ENCODE data around the gene EPS15. TPM values are rescaled to one million over a fixed set of nuclear protein-coding genes. Genes with fewer than 3 reads are reported as not detected.

Gene EPS15
- total and polyA plus RNA-seq, 9 of the 15 experiments (the other 6 are each of a cell fraction or from before 2014, with no cell fraction given): 23.1 to 69.0 (median 41.7) TPM

- no peak overlapping the region for H3K27ac ChIP-seq (ENCODE audit: extremely low read depth, low read depth, low read length)
- peaks cover 25% of the 10 kb centered on the region for H3K36me3 ChIP-seq (ENCODE audit: control insufficient read depth, insufficient read depth, low read length)
- H3K27me3 ChIP-seq (ENCODE audit: control insufficient read depth in 2 of 2, insufficient read depth in 2 of 2, low read length in 2 of 2): no peaks in the 10 kb centered on the region
- no peak overlapping the region for H3K4me3 ChIP-seq
- H2AFZ ChIP-seq (ENCODE audit: low read depth, low read length): no peak overlapping the region
- intact Hi-C loops (cut with micrococcal nuclease) (no loop called here), in situ Hi-C loops (cut with MboI) (no loop called here)
- ChIA-PET CTCF (ENCODE audit: low intra/inter-chr PET ratio) (no interaction called here), POLR2A (no interaction called here)
- H3K9ac ChIP-seq (ENCODE audit: insufficient read depth in 1 of 2, low read depth in 2 of 2, low read length in 2 of 2): no peak overlapping the region
- BruUV-seq (replicated peaks): no TSS peak
- no peaks in the 10 kb centered on the region for H3K4me1 ChIP-seq (replicated peaks in 1 of 2; ENCODE audit: control insufficient read depth in 2 of 2, insufficient read depth in 2 of 2, low read length in 2 of 2)
- TF ChIP-seq ZNF316 (IDR thresholded peaks at IDR 0.05) (no peak), NCOA4 (IDR thresholded peaks at IDR 0.05; ENCODE audit: partially characterized antibody) (no peak), EP400 (IDR thresholded peaks at IDR 0.05) (no peak)
- no peaks in the 10 kb centered on the region; the same call in 1 of the 2 replicates for H3K9me3 ChIP-seq (replicated peaks; ENCODE audit: control insufficient read depth, insufficient read depth, low read depth, low read length)
- no peaks in the 10 kb centered on the region for H3K9me1 ChIP-seq (ENCODE audit: control insufficient read depth, insufficient read depth, low read length)
- H3K4me2 ChIP-seq (ENCODE audit: insufficient read depth, low read length): no peak overlapping the region
- DNase-seq (ENCODE audit: extremely low read depth in 1 of 4, low spot score in 3 of 4): no peak
- H4K20me1 ChIP-seq (replicated peaks; ENCODE audit: control insufficient read depth, insufficient read depth, low read length): no peaks in the 10 kb centered on the region
- FAIRE-seq: no peak
- no peaks in the 10 kb centered on the region for H3K79me2 ChIP-seq (ENCODE audit: control insufficient read depth, insufficient read depth, low read length)
- whole genome bisulfite sequencing (ENCODE audit: insufficient coverage, low coverage, missing lambda C conversion rate): 85% methylated on average over 6 of the region's 6 CpGs
- no peak for ATAC-seq
Observed at GRCh38 chr1:51378871-51379270, 140.2 kb downstream of the EPS15 start.

- Histone ChIP-seq H3K27ac (ENCODE audit: extremely low read depth, low read depth, low read length) (no peak overlapping the region), H3K27me3 (ENCODE audit: control insufficient read depth in 2 of 2, insufficient read depth in 2 of 2, low read length in 2 of 2) (no peaks in the 10 kb centered on the region), H3K9me3 (replicated peaks; ENCODE audit: control insufficient read depth, insufficient read depth, low read depth, low read length) (no peaks in the 10 kb centered on the region), H4K20me1 (replicated peaks; ENCODE audit: control insufficient read depth, insufficient read depth, low read length) (no peaks in the 10 kb centered on the region), H3K4me1 (replicated peaks in 1 of 2; ENCODE audit: control insufficient read depth in 2 of 2, insufficient read depth in 2 of 2, low read length in 2 of 2) (no peaks in the 10 kb centered on the region), H3K9me1 (ENCODE audit: control insufficient read depth, insufficient read depth, low read length) (no peaks in the 10 kb centered on the region), H3K36me3 (ENCODE audit: control insufficient read depth, insufficient read depth, low read length) (peaks cover 34% of the 10 kb centered on the region), H3K79me2 (ENCODE audit: control insufficient read depth, insufficient read depth, low read length) (no peaks in the 10 kb centered on the region), H3K4me2 (ENCODE audit: insufficient read depth, low read length) (no peak overlapping the region), H2AFZ (ENCODE audit: low read depth, low read length) (no peak overlapping the region), H3K4me3 (no peak overlapping the region), H3K9ac (ENCODE audit: insufficient read depth in 1 of 2, low read depth in 2 of 2, low read length in 2 of 2) (no peak overlapping the region)
- POLR2A ChIA-PET: no interaction called here
- no TSS peak for BruUV-seq (replicated peaks)
- DNase-seq (ENCODE audit: extremely low read depth in 1 of 4, low spot score in 3 of 4) (no peak), FAIRE-seq (no peak), ATAC-seq (no peak)
- 77% methylated on average over 3 of the region's 3 CpGs for WGBS (ENCODE audit: insufficient coverage, low coverage, missing lambda C conversion rate)
- intact Hi-C loops (cut with micrococcal nuclease): no loop called here
- CTCF ChIA-PET (ENCODE audit: low intra/inter-chr PET ratio): no interaction called here
- in situ Hi-C loops (cut with MboI): no loop called here
- no peak for TF ChIP-seq SAP30 (IDR thresholded peaks at IDR 0.05; ENCODE audit: borderline replicate concordance, insufficient read depth, low read depth, low read length, poor library complexity, severe bottlenecking)
- no peak for TF ChIP-seq ILK (tag; IDR thresholded peaks at IDR 0.05; ENCODE audit: borderline replicate concordance, low read depth)
- TF ChIP-seq ZNF347 (CRISPR knock-in tag; IDR thresholded peaks at IDR 0.05; ENCODE audit: low read depth): no peak
- no peak for TF ChIP-seq ZBTB43 (CRISPR knock-in tag; IDR thresholded peaks at IDR 0.05)
- no peak for TF ChIP-seq RBFOX2 (IDR thresholded peaks at IDR 0.05; ENCODE audit: low read depth, low read length)
- TF ChIP-seq KAT7 (CRISPR knock-in tag; IDR thresholded peaks at IDR 0.05; ENCODE audit: borderline replicate concordance): no peak
- no peak for TF ChIP-seq ZNF280B (CRISPR knock-in tag; IDR thresholded peaks at IDR 0.05)
- TF ChIP-seq ELF2 (CRISPR knock-in tag; IDR thresholded peaks at IDR 0.05): no peak
Observed at GRCh38 chr1:51373898-51374297, 145.2 kb downstream of the EPS15 start.

All from K562 (cell line).